ENCODE measurements around the gene ATP4B.

Gene ATP4B

DNA sequence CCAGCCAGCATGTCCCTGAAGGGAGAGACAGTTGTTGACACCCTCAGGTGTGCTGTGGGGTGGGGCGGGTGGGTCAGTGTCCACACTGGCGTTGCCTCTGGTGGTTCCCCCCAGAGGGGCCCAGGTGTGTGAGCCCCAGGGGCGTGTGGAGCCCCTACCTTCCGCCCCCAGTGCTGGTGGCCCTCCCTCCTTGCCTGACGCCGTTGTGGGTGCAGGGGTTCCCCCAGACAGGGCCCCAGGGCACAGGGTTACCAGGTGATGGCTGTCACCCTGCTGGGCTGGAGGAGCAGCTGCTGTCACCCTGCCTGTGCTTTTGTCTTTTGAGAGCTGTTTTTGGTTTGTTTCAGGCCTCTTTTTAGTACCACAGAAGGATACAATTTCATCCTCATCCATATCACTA, 27.2 kb downstream of the ATP4B start:
- no peak for TF ChIP-seq TAF1 (IDR thresholded peaks at IDR 0.05; ENCODE audit: borderline replicate concordance, insufficient read depth, low read length)

DNA sequence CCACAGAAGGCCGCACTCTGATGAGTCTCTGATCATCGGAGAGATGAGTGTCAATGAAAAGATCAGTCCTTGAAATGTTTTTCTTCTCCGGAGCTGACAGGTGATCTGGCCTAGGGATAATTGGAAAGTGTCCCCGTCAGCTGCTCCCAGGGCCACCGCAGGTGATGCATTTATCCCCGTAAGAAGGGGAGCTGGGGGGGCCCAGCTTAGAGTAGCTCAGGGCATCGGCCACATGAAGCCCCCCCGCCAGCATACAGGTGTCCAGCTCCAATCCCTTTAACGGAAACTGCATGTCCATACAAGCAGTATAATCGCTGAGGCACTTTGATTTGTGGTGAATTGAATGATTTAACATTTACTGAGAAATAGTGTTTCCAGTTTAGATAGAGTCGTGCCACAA, 27.7 kb downstream of the ATP4B start:
- TF ChIP-seq FOXP2 (optimal IDR thresholded peaks at IDR 0.05; ENCODE audit: borderline replicate concordance, extremely low read depth, extremely low read length, insufficient read depth) (no peak), POLR2AphosphoS5 (IDR thresholded peaks at IDR 0.05; ENCODE audit: low read depth, low read length) (no peak), TAF1 (IDR thresholded peaks at IDR 0.05; ENCODE audit: borderline replicate concordance, insufficient read depth, low read length) (no peak), SIN3A (IDR thresholded peaks at IDR 0.05; ENCODE audit: borderline replicate concordance, insufficient read depth, low read length) (no peak)
- TF ChIP-seq, protein P1, sequence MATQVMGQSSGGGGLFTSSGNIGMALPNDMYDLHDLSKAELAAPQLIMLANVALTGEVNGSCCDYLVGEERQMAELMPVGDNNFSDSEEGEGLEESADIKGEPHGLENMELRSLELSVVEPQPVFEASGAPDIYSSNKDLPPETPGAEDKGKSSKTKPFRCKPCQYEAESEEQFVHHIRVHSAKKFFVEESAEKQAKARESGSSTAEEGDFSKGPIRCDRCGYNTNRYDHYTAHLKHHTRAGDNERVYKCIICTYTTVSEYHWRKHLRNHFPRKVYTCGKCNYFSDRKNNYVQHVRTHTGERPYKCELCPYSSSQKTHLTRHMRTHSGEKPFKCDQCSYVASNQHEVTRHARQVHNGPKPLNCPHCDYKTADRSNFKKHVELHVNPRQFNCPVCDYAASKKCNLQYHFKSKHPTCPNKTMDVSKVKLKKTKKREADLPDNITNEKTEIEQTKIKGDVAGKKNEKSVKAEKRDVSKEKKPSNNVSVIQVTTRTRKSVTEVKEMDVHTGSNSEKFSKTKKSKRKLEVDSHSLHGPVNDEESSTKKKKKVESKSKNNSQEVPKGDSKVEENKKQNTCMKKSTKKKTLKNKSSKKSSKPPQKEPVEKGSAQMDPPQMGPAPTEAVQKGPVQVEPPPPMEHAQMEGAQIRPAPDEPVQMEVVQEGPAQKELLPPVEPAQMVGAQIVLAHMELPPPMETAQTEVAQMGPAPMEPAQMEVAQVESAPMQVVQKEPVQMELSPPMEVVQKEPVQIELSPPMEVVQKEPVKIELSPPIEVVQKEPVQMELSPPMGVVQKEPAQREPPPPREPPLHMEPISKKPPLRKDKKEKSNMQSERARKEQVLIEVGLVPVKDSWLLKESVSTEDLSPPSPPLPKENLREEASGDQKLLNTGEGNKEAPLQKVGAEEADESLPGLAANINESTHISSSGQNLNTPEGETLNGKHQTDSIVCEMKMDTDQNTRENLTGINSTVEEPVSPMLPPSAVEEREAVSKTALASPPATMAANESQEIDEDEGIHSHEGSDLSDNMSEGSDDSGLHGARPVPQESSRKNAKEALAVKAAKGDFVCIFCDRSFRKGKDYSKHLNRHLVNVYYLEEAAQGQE (IDR thresholded peaks at IDR 0.05; ENCODE audit: insufficient read depth in 1 of 2, low read depth in 2 of 2, low read length in 2 of 2): no peak

DNA sequence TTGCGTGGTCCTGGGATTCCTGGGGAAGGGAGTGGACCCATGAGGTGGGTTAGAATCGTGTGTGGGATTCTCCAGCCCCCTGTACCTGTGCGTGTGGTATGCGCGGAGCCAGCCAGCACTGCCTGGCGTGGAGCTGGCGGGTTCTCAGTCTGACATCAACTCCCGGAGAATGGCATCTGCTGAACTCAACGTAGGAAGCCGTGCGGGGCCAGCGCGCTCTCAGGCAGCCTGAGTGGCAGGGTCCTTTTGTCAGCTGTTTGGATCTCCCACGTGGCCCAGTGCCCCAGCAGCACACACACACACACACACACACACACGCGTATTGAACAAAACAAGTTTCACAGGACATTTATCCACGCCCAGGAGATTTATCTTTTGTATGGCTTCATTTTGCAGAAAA, 28.1 kb downstream of the ATP4B start:
- TF ChIP-seq FOXP2 (optimal IDR thresholded peaks at IDR 0.05; ENCODE audit: borderline replicate concordance, extremely low read depth, extremely low read length, insufficient read depth): no peak
- TF ChIP-seq, protein P1 (IDR thresholded peaks at IDR 0.05; ENCODE audit: insufficient read depth in 1 of 2, low read depth in 2 of 2, low read length in 2 of 2): no peak

DNA sequence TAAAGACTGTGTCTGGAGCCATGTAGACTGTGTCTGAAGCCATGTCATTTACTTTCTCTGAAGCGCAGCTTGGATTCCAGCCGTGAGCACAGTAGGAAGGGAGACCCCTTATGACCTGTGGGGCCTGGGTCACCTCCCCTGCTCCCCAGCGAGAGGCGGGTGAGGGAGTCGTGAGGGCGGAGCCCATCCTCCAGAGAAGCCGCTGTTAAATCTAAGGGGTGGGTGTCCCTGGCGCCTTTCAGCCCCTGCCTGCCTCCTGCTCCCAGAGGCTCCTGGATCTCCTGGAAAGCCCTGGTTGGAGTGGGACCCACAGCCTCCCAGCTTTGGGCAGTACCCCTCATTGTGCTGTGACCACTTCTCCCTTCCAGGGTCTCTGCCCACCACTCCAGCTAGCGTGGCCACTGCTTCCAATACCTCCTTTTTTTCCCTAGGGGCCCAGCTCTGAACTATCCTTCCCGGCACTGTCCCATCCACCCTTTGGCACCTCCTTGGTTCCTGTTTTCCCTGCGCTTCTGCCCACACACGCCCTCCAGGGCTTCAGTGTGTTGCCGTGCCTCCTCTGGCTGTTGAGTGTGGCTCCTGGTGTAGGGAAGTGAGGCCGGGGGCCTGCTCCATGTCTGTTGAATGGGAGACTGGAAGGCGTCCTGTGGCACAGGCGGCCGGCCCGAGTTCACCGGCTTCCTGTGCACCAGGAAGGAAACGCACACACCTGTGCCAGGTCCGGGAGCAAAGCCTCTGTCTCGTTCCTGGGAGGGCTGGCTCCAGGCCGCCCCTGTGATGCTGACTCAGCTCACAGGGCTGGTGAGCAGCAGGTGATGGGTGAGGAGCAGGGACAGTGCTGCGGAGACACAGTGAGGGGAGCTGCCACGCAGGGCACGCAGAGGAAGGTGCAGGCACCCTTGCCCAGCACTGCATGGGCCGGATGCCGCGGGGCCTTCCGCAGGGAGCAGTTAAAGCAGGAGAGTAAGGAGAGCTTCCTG, 29.4 kb downstream of the ATP4B start:
- TF ChIP-seq FOXP2 (optimal IDR thresholded peaks at IDR 0.05; ENCODE audit: borderline replicate concordance, extremely low read depth, extremely low read length, insufficient read depth) (no peak), SIN3A (IDR thresholded peaks at IDR 0.05; ENCODE audit: borderline replicate concordance, insufficient read depth, low read length) (no peak), POLR2AphosphoS5 (IDR thresholded peaks at IDR 0.05; ENCODE audit: low read depth, low read length) (no peak), TAF1 (IDR thresholded peaks at IDR 0.05; ENCODE audit: borderline replicate concordance, insufficient read depth, low read length) (no peak)
- TF ChIP-seq, protein P1 (IDR thresholded peaks at IDR 0.05; ENCODE audit: insufficient read depth in 1 of 2, low read depth in 2 of 2, low read length in 2 of 2): no peak

DNA sequence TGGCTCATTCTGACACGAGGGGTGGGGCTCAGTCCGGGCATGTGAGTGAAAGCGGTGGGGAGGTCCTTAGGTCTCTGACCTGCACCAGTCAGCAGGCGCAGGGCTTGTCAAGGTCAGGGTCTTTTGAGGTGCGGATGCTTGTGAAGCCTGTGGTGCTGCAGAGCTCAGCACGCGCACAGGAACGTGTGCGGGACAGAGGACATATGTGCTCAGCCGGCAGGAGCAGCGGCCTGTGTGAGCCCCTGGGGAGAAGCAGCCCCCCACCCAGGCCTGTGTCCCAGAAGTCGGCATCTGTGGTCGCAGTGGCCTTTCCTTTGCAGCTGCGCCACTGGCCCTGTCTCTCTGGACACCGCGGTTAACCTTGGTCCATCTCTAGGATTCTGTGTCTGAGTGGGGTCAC, 30.9 kb downstream of the ATP4B start:
- TF ChIP-seq, protein P1 (IDR thresholded peaks at IDR 0.05; ENCODE audit: insufficient read depth in 1 of 2, low read depth in 2 of 2, low read length in 2 of 2): no peak
- TF ChIP-seq TAF1 (IDR thresholded peaks at IDR 0.05; ENCODE audit: borderline replicate concordance, insufficient read depth, low read length) (no peak), SIN3A (IDR thresholded peaks at IDR 0.05; ENCODE audit: borderline replicate concordance, insufficient read depth, low read length) (no peak), POLR2AphosphoS5 (IDR thresholded peaks at IDR 0.05; ENCODE audit: low read depth, low read length) (no peak), FOXP2 (optimal IDR thresholded peaks at IDR 0.05; ENCODE audit: borderline replicate concordance, extremely low read depth, extremely low read length, insufficient read depth) (no peak)
